Panc1 (cell line): ENCODE results near the gene NEMP1.

Experiments
- CTCF ChIP-seq: fragments of 450-650 bp; IDR thresholded peaks from 2 replicates; pipeline ENCODE4 v1.5.1; 2017; ENCODE audit warnings: mild to moderate bottlenecking
- POLR2AphosphoS5 ChIP-seq: IDR thresholded peaks from 2 replicates; pipeline ENCODE4 v1.6.1; 2012; ENCODE audit warnings: mild to moderate bottlenecking, low read depth, low read length, moderate library complexity
- REST ChIP-seq, 2 experiments: IDR thresholded peaks; 2 replicates each; pipeline ENCODE4 v1.6.1; 2011 to 2012; ENCODE audit warnings: low read depth in 2 of 2, control low read depth in 1 of 2, low read length in 1 of 2, mild to moderate bottlenecking in 1 of 2, moderate library complexity in 1 of 2; ENCODE audit not compliant: insufficient read depth in 1 of 2
- SIN3A ChIP-seq: IDR thresholded peaks from 2 replicates; pipeline ENCODE4 v1.6.1; 2012; ENCODE audit warnings: low read depth, mild to moderate bottlenecking, low read length, moderate library complexity, borderline replicate concordance; ENCODE audit not compliant: insufficient read depth
- TCF7L2 ChIP-seq: IDR thresholded peaks from 2 replicates; pipeline ENCODE4 v1.6.1; 2011; ENCODE audit warnings: mild to moderate bottlenecking, low read depth, low read length, inconsistent platforms

- TF ChIP-seq CTCF (no peak; the same call in 1 of the 2 replicates), POLR2AphosphoS5 (no peak), SIN3A (no peak), REST (IDR thresholded peaks at IDR 0.05; ENCODE audit: insufficient read depth in 1 of 2, low read depth in 2 of 2, low read length in 1 of 2) (no peak), TCF7L2 (no peak)
Observed at GRCh38 chr12:57111031-57111734, 32.6 kb upstream of the NEMP1 start, which contains the start of gene STAT6.
